ENCODE measurements around the gene VPS9D1.

DNA sequence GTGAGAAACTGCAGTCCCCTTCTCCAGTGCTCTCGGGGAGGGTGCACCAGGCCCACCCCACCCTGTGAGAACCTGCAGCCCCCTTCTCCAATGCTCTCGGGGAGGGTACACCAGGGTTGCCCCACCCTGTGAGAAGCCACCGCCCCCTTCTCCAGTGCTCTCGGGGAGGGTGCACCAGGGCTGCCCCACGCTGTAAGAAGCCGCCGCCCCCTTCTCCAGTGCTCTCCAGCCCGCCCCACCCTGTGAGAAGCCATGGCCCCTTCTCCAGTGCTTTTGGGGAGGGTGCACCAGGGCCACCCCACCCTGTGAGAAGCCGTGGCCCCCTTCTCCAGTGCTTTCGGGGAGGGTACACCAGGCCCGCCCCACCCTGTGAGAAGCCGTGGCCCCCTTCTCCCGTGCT lies 50.9 kb downstream of the VPS9D1 start:
- TF ChIP-seq POLR2A (IDR thresholded peaks at IDR 0.05; ENCODE audit: low read length) (no peak), GATA1 (IDR thresholded peaks at IDR 0.05; ENCODE audit: low read depth, low read length) (no peak)

Measured in erythroblast (primary cell).